Amniotic epithelial cell (primary cell): Measurements from ENCODE around the gene NET1.

Source experiments
- DNase-seq: peaks from one replicate; pipeline ENCODE4 v3.0.0-alpha.2; 2010; ENCODE audit warnings: low read depth

The NET1 gene

DNA sequence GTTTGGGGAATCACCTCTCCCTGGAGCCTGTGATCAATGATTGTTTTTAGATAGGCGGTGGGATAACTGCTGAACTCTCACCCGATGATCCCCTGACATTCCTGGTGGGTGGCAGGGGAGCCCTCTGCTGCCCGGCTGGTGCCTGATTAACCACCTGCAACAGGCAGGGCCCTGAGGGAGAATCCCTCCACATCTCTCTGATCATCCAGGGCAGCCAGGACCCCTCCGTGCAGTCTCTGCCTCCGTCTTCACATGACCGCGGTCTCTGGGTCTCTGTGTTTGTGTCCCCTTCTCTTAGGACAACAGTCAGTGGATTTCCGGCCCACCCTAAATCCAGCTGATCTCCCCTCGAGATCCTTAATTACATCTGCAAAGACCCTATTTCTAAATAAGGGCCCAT, 69.7 kb downstream of the NET1 start:
- no peak for DNase-seq

- peak; percentile 51 for DNase-seq
Measured at GRCh38 chr10:5484205-5484604, 71.8 kb downstream of the NET1 start.

DNA sequence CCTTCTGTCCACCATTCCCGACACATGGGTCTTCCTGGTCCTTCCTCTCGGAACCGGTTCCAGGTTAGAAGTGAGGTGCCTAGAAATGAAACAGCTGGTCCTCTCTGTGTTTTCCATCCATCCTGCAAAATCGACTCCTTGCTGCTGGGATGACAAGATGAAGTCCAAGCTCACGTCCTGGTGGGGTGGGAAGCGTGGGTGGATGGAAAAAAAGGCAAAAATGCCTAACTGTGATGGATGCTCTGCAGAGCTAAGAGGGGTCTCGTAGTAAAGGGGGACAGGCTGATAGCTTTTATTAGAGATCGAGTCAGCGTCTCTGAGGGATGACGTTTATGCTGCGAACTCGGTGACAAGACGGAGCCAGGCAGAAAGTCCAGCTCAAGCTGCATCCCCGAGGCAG, 72.9 kb downstream of the NET1 start:
- no peak for DNase-seq

DNA sequence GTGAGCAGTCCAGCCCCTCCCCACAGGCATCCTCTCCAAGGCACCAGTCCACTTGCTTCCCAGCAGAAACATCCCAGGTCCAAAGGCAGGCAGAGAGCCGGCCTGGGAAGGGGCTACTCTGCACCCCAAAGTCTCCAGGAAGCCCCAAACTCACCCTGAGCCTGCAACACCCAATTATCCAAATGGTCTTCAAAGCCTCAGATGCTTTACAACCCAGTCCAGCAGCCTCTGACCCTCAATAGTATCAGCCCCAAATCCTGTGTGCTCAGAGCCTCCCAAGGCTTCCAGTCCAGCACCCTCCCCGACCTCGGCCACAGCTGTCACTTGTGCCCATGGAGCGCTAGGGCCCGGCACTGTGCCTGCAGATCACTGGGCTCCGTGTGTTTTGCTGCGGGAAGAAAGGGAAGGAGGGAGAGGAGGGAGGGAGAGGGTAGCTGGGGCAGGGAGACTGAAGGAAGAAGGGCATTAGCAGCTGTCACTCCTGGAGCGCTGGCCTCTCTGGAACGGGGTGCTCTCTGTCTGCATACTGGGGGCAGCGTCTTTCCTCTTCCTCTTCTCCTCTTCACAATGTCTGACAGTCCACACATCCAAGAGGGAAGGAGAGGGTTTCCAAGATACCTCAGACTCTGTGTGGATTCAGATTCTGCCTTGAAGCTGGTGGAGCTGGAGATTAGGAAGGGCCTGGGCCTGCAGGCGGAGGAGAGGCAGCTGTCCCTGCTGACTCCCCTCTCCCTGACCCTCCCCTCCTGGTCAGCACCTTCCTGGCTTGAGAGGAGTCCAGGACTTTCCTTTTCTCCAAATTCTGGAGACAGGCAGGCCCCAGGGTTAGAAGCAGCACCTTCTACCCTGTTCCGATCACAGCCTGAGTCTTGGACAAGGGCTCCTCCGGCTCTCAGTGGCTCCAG, 73.8 kb downstream of the NET1 start:
- DNase-seq = no peak

- no peak for DNase-seq
Measured at GRCh38 chr10:5486853-5487235, 74.5 kb downstream of the NET1 start.

GRCh38 chr10:5488272-5489161, 76.2 kb downstream of the NET1 start:
- no peak for DNase-seq

GRCh38 chr10:5490032-5490431, 77.7 kb downstream of the NET1 start:
- peak; percentile 6 for DNase-seq

DNA sequence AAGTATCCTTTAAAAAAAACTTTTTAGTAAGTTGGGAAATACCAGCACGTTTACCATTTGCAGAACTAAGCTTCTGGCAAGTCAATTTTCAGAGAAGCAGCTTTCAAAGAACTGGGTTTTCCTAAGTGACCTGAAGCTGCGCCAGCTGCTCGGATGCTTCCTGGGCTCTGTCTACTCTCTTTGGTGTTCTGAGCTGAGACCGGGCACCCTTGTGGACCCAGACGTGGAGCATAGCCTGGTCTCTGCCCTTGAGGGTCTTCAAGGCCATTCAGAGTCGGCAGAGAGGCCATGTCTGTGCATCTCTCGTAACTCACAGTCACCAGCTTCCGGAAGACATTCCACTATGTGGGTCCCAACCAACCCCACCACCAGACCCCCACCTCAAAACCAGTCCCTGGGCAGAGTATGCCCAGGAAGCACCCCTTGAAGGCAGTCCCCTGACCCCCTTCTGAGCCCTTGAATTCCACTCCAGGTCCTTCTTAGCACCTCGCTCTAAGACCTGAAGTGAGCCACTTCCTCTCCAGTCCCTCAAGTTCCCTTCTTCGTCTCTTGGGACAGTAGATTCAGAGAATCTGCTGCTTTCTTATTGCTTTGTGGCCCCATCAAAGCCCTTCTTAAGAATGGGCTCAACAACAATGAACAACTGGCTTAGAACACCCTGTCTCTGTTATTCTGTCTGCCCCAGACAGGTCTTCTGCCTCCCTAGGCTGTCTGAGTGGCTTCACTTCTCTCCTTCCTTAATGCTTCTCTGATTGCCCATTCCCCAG, 78.5 kb downstream of the NET1 start:
- DNase-seq = no peak

DNA sequence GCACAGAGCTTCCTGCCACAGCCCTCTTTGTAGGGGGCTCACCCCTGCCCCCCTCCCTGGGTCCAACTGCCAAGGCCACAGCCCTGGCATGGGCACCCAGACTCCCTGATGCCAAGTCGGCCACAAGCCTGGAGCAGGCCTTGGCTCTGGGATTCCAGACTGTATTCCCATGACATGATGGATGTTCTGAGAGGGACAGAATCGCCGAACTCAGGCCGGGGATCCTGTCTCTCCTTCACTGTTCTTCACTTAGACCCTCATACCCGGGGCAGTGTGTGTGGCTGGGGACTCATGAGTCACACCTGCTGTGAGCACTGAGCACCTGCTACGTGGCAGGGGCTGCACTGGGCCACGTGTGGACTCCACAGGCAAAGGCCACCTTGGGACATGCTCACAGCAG, 79.1 kb downstream of the NET1 start:
- DNase-seq = no peak

DNA sequence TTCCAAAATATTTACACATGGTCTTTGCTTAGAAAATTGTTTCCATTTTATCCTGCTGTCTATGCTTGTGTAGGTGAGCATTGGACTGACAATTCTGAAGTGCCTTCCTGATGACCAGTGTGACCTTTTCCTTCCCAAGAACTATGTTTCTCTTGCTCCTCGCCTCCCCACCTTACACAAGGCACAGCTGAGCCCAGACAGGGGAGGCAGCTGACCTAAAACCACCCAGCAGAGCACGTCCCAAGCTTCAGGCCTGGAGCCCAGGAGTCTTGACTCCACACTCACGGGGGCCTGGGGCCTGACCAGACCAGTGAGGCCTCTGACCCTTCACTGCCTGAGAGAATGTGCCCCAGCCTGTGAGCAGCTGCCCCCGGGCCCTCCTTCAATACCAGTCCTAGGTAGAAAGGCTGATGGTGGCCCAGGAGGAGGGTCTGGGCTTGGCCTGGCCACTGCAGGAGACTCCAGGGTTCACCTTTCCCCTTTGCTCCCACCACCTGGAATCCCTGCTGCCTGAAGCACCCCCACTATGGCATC, 80.0 kb downstream of the NET1 start:
- no peak for DNase-seq

DNA sequence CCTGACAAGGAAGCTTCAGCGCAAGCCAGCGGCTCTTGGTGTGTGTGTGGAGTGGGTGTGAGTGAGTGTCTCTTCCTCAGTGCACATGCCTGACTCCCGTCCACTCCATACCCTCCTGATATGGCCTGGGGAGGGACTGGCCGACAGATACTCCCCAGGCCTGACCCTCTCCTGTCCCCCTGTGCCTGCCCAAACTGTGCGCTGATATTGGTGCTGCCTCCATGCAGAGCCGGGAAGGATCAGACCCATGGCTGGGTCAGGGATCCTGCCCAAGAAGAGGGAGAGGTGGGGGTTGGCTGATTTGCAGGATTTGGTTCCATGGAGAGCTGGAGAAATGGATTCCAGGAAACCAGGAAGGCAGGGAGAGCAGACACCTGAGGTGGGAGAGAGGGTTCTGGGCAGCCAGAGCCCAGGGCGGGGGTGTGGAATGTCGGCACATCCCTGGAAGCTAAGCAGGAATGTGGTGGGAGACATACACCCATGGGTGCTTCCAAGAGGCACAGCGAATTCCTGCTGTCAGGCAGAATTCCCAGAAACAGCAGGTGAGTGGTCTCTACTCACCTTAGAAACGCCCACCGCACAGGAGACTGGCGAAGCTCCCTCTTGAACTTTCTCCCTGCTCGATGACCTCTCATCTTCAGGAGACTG, 80.7 kb downstream of the NET1 start:
- DNase-seq = no peak

DNA sequence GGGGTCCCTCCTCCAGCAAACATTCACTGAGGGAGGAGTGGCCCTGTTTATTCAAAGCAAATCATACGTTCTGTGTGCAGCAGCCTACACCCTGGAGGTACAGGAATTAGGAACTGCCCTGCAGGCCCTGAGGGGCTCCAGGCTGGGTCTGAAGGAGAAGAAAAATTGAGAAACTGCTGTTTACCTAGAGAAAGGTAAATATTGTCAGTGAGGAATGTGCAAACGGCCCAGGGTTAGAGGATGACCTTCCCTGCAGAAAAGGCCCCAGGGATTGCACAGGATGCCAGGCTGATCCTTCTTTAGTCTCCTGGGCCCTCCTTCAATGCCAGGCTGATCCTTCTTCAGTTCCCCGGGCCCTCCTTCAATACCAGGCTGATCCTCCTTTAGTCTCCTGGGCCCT, 81.3 kb downstream of the NET1 start:
- no peak for DNase-seq

GRCh38 chr10:5494611-5495010, 82.3 kb downstream of the NET1 start:
- DNase-seq = no peak

- DNase-seq = no peak
Measured at GRCh38 chr10:5496261-5497250, 84.2 kb downstream of the NET1 start.

GRCh38 chr10:5497289-5497688, 84.9 kb downstream of the NET1 start:
- no peak for DNase-seq

- DNase-seq = no peak
Measured at GRCh38 chr10:5497948-5498730, 85.8 kb downstream of the NET1 start.

- no peak for DNase-seq
Measured at GRCh38 chr10:5498791-5499492, 86.6 kb downstream of the NET1 start.

GRCh38 chr10:5499493-5500140, 87.3 kb downstream of the NET1 start, which contains the start of gene CALML5:
CALML5 (minus strand) TSS chr10:5499570; CDS start chr10:5499438, 132 bp downstream.
- no peak for DNase-seq
